Fibroblast of lung (primary cell): ENCODE data around the gene AP3S1. TPM values are rescaled to one million over a fixed set of nuclear protein-coding genes. Genes with fewer than 3 reads are reported as not detected.
A peak's percentile ranks its signal among the peaks of the same experiment; 100 is the strongest.

Experiments used
- DNase-seq, 2 donors: peaks; one replicate each; pipeline versions ENCODE4 v3.0.0 to v3.0.0-alpha.2; 2010; ENCODE audit warnings: low read depth in 2 of 2
- H2AFZ ChIP-seq: 2 replicates; pipeline ENCODE4 v1.5.1; 2012; ENCODE audit warnings: low read length, control low read depth, inconsistent platforms
- H3K27ac ChIP-seq: 2 replicates; pipeline ENCODE4 v1.5.1; 2011; ENCODE audit warnings: low read length, control low read depth; ENCODE audit not compliant: insufficient read depth
- H3K27me3 ChIP-seq: 2 replicates; pipeline ENCODE4 v1.5.1; 2011; ENCODE audit warnings: mild to moderate bottlenecking, low read length; ENCODE audit not compliant: control insufficient read depth, insufficient read depth
- H3K36me3 ChIP-seq: 2 replicates; pipeline ENCODE4 v1.5.1; 2011; ENCODE audit warnings: low read length; ENCODE audit not compliant: control insufficient read depth, insufficient read depth
- H3K4me1 ChIP-seq: 2 replicates; pipeline ENCODE4 v1.5.1; 2011; ENCODE audit warnings: low read length; ENCODE audit not compliant: control insufficient read depth, insufficient read depth; ENCODE audit errors: extremely low read depth
- H3K4me2 ChIP-seq: 2 replicates; pipeline ENCODE4 v1.5.1; 2011; ENCODE audit warnings: low read length, control low read depth; ENCODE audit not compliant: insufficient read depth; ENCODE audit errors: extremely low read depth
- H3K4me3 ChIP-seq, 4 experiments: fragments of 200-600 bp in 1 of 4; sonication (generic) in 1 of 4; replicated peaks in 1 of 4; 2 replicates each; pipeline ENCODE4 v1.5.1; 2011 to 2016; ENCODE audit warnings: low read length in 4 of 4, low read depth in 3 of 4, mild to moderate bottlenecking in 3 of 4, control low read depth in 2 of 4, inconsistent platforms in 1 of 4, mixed read lengths in 1 of 4; ENCODE audit not compliant: insufficient read depth in 1 of 4; ENCODE audit errors: control extremely low read depth in 1 of 4
- H3K79me2 ChIP-seq: 2 replicates; pipeline ENCODE4 v1.5.1; 2012; ENCODE audit warnings: mild to moderate bottlenecking, low read length, inconsistent platforms; ENCODE audit not compliant: control insufficient read depth, insufficient read depth
- H3K9ac ChIP-seq: 2 replicates; pipeline ENCODE4 v1.5.1; 2011; ENCODE audit warnings: mild to moderate bottlenecking, low read length, control low read depth; ENCODE audit not compliant: insufficient read depth
- H3K9me3 ChIP-seq: 2 replicates; pipeline ENCODE4 v1.5.1; 2012; ENCODE audit warnings: low read depth, low read length; ENCODE audit not compliant: control insufficient read depth, insufficient read depth
- H4K20me1 ChIP-seq: 2 replicates; pipeline ENCODE4 v1.5.1; 2011; ENCODE audit warnings: low read length; ENCODE audit not compliant: control insufficient read depth, insufficient read depth; ENCODE audit errors: extremely low read depth
- EZH2 ChIP-seq: IDR thresholded peaks from 2 replicates; pipeline ENCODE4 v1.5.1; 2012; ENCODE audit warnings: low read length, control low read depth, mild to moderate bottlenecking; ENCODE audit errors: missing control alignments
- polyA minus RNA-seq: library from RNA; depleted of rRNA, polyadenylated mRNA; stranded (reverse); fragments of >200 nt; gene quantifications from 2 replicates; pipeline ENCODE4 v1.2.3, GENCODE V29; 2011; ENCODE audit warnings: low replicate concordance
- polyA plus RNA-seq, 2 donors: library from polyadenylated mRNA; depleted of rRNA in 1 of 2; stranded (reverse) in 1 of 2; unstranded in 1 of 2; fragments of >200 nt; gene quantifications; 2 replicates each; pipeline ENCODE4 v1.2.1, GENCODE V29; 2011 to 2012; ENCODE audit warnings: missing spikeins in 1 of 2
- total RNA-seq: library from RNA; depleted of rRNA; stranded (reverse); fragments of >200 nt; gene quantifications from 2 replicates; pipeline ENCODE4 v1.2.1, GENCODE V29; 2014
- TF ChIP-seq, protein P1 (sequence below), 2 donors: IDR thresholded peaks in 1 of 2; conservative IDR thresholded peaks in 1 of 2; 1 replicate in 1 of 2; 2 replicates in 1 of 2; pipeline ENCODE4 v1.5.1; 2011 to 2012; ENCODE audit warnings: low read length in 2 of 2, control low read depth in 1 of 2, inconsistent platforms in 1 of 2, low read depth in 1 of 2, mild to moderate bottlenecking in 1 of 2

The AP3S1 gene
- total RNA-seq (86.7 and 87.8 TPM in 2 replicates), polyA plus RNA-seq (130 and 165 TPM in 2 replicates), polyA minus RNA-seq (1.2 and 3.4 TPM in 2 replicates)
- 103 and 124 TPM in 2 replicates for polyA plus RNA-seq (2012)

DNA sequence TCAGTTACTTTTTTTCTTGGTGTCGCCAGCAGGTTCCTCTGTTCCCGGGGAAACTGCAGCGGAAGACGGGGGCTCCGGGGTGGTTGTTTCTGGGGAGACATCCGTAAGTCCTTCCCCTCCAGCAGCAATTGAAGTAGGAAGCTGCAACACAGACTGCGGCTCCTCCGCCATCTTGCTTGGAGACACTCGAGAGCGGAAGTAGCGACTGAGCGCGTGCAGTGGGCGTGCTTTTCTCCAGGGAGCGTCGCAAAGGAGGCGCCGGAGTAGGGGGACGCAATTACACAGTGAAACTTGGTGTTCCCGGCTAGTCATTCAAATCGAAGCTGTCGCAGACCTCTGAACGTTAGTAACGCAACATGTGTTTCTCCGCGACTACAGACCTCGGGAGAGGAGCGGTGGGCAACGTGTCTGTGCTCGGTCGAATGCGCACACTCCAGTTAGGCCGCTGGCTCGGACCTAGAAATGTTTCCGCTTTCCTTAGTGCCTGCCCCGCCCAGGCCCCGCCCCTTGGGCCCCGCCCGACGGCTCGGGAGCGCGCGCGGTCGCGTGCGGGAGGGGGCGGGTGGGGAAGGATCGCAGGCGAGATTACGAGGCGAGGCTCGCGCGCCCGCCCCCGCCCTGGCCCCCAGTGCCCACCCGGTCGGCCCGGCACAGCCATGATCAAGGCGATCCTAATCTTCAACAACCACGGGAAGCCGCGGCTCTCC, at the start of gene AP3S1, which contains the start of gene ATG12:
TSS of gene AP3S1 (plus strand) at position 554 of the 707 bp plus-strand sequence. CDS start at position 657, 103 bp downstream.
TSS of gene ATG12 (minus strand) at position 184 of the 707 bp plus-strand sequence. CDS start at position 171, 13 bp downstream.
- Histone ChIP-seq H4K20me1 (peaks cover 2% of the 10 kb centered on the region), H3K4me3 (peak within 1 kb of the TSS; percentile 75 to 95 (median 90)), H3K36me3 (no peaks in the 10 kb centered on the region), H3K27ac (peak within 1 kb of the TSS; percentile 97), H3K79me2 (peaks cover 81% of the 10 kb centered on the region), H3K4me1 (peaks cover 7% of the 10 kb centered on the region), H3K4me2 (peak within 1 kb of the TSS; percentile 96), H2AFZ (peak within 1 kb of the TSS; percentile 100), H3K9me3 (no peaks in the 10 kb centered on the region), H3K27me3 (no peaks in the 10 kb centered on the region), H3K9ac (peak within 1 kb of the TSS; percentile 89)
- DNase-seq: peak; percentile 93 to 94
- TF ChIP-seq EZH2: no peak
- TF ChIP-seq, protein P1, sequence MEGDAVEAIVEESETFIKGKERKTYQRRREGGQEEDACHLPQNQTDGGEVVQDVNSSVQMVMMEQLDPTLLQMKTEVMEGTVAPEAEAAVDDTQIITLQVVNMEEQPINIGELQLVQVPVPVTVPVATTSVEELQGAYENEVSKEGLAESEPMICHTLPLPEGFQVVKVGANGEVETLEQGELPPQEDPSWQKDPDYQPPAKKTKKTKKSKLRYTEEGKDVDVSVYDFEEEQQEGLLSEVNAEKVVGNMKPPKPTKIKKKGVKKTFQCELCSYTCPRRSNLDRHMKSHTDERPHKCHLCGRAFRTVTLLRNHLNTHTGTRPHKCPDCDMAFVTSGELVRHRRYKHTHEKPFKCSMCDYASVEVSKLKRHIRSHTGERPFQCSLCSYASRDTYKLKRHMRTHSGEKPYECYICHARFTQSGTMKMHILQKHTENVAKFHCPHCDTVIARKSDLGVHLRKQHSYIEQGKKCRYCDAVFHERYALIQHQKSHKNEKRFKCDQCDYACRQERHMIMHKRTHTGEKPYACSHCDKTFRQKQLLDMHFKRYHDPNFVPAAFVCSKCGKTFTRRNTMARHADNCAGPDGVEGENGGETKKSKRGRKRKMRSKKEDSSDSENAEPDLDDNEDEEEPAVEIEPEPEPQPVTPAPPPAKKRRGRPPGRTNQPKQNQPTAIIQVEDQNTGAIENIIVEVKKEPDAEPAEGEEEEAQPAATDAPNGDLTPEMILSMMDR (conservative IDR thresholded peaks at IDR 0.05 in 1 of 2, IDR thresholded peaks at IDR 0.05 in 1 of 2; ENCODE audit: low read depth in 1 of 2, low read length in 2 of 2): no peak

DNA sequence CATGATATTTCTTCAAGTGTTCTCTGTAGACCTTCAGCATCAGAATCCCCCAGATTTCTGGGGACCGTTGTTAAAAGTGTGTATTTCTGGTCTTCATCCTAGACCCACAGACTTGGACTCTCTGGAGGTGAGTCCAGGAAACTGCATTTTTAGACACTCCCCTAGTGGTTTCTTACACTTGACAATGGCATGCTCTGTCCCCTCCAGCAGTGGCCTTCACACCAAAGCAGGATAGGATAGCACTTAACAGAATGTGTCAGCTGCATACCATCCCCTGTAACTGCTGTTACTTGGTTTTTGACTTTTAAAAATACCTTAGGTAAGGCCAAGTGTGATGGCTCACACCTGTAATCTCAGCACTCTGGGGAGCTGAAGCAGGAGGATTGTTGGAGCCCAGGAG, 46.0 kb upstream of the AP3S1 start:
- no peak overlapping the region for H2AFZ ChIP-seq
- H3K4me1 ChIP-seq: no peaks in the 10 kb centered on the region
- TF ChIP-seq, protein P1 (conservative IDR thresholded peaks at IDR 0.05 in 1 of 2, IDR thresholded peaks at IDR 0.05 in 1 of 2; ENCODE audit: low read depth in 1 of 2, low read length in 2 of 2): no peak
- no peak for TF ChIP-seq EZH2
- H3K36me3 ChIP-seq: no peaks in the 10 kb centered on the region
- H3K27ac ChIP-seq: no peak overlapping the region
- no peak overlapping the region for H3K4me2 ChIP-seq
- no peak for DNase-seq
- no peaks in the 10 kb centered on the region for H3K27me3 ChIP-seq
- no peaks in the 10 kb centered on the region for H3K79me2 ChIP-seq
- H3K4me3 ChIP-seq: no peak overlapping the region
- no peaks in the 10 kb centered on the region for H4K20me1 ChIP-seq
- H3K9me3 ChIP-seq: no peaks in the 10 kb centered on the region
- no peak overlapping the region for H3K9ac ChIP-seq

DNA sequence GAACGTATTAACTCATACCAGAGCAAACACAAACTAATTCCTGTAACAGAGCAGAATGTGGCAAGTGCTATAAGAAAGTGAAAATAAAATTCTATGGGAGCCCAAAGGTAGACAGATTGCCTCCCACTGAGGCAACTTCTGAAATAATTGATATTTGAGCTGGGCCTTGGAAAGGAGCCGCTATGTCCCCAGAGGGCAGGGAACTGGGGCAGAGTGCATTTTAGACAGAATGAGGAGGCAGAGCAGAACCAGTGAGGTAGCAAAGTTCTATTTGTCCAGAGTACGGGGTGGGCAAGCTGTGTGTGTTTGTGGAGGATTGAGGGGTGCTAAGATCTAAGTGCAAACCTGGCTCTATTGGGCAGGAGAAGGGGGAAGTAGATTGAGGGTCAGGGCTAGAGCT, 45.1 kb upstream of the AP3S1 start:
- Histone ChIP-seq H3K9me3 (no peaks in the 10 kb centered on the region), H2AFZ (no peak overlapping the region), H3K4me1 (no peaks in the 10 kb centered on the region), H3K4me3 (no peak overlapping the region), H3K36me3 (no peaks in the 10 kb centered on the region), H3K4me2 (no peak overlapping the region), H3K9ac (no peak overlapping the region), H3K27me3 (no peaks in the 10 kb centered on the region), H3K27ac (no peak overlapping the region), H4K20me1 (no peaks in the 10 kb centered on the region), H3K79me2 (no peaks in the 10 kb centered on the region)
- TF ChIP-seq, protein P1 (conservative IDR thresholded peaks at IDR 0.05 in 1 of 2, IDR thresholded peaks at IDR 0.05 in 1 of 2; ENCODE audit: low read depth in 1 of 2, low read length in 2 of 2): no peak
- no peak for TF ChIP-seq EZH2
- no peak for DNase-seq
